ENCODE measurements around the gene OSBPL3.

Gene OSBPL3

GRCh38 chr7:24756545-24757352 lies 223.2 kb downstream of the OSBPL3 start:
- peak; percentile 73 for DNase-seq

- DNase-seq, result peak; percentile 43
Observed at GRCh38 chr7:24755541-24756407, 224.2 kb downstream of the OSBPL3 start.

GRCh38 chr7:24754906-24755506 lies 225.0 kb downstream of the OSBPL3 start:
- DNase-seq, result no peak

- DNase-seq, result no peak
Observed at GRCh38 chr7:24752073-24752800, 227.7 kb downstream of the OSBPL3 start.

- peak; percentile 42 for DNase-seq
Observed at GRCh38 chr7:24751484-24751883, 228.5 kb downstream of the OSBPL3 start.

- DNase-seq, result no peak
Observed at GRCh38 chr7:24750441-24751055, 229.4 kb downstream of the OSBPL3 start.

GRCh38 chr7:24748521-24748920 lies 231.5 kb downstream of the OSBPL3 start:
- no peak for DNase-seq
